Activated B cell treated with CpG ODN at 0.5 μM for 24 hours (primary cell): ENCODE measurements around the gene TBKBP1. TPM values are rescaled to one million over a fixed set of nuclear protein-coding genes. Genes with fewer than 3 reads are reported as not detected.
A peak's percentile ranks its signal among the peaks of the same experiment; 100 is the strongest.
"Not testable (repeated sequence)": the region's sequence is repeated elsewhere in the genome, so short reads cannot be mapped to it uniquely, and the experiment has no call there.

Experiments used
- ATAC-seq: fragments of 200-7000 bp; cut with Tn5 transposase; one replicate; pipeline ENCODE4 v1.10.0; 2021; ENCODE audit warnings: low read depth, mild to moderate bottlenecking, moderate library complexity
- CTCF ChIA-PET: fragments of 350-600 bp; sonication (Branson Sonifier 250); formaldehyde crosslinking; loops from one replicate; lab custom pipeline; 2021; ENCODE audit warnings: antibody characterized with exemption; lab: Charles Lee
- POLR2A ChIA-PET: fragments of 350-600 bp; sonication (Branson Sonifier 250); formaldehyde crosslinking; loops from one replicate; lab custom pipeline; 2021; ENCODE audit warnings: antibody characterized with exemption; lab: Charles Lee
- DNase-seq: peaks from one replicate; pipeline ENCODE4 v3.0.0; 2022
- H3K27ac Mint-ChIP-seq: one replicate; pipeline ENCODE4 v1.8.0; 2020; ENCODE audit warnings: mixed read lengths
- H3K27me3 Mint-ChIP-seq: one replicate; pipeline ENCODE4 v1.8.0; 2021; ENCODE audit warnings: mixed read lengths
- H3K36me3 Mint-ChIP-seq: one replicate; pipeline ENCODE4 v1.8.0; 2021; ENCODE audit warnings: low read depth, mixed read lengths
- H3K4me1 Mint-ChIP-seq: one replicate; pipeline ENCODE4 v1.8.0; 2021; ENCODE audit warnings: mixed read lengths
- H3K4me3 Mint-ChIP-seq: one replicate; pipeline ENCODE4 v1.8.0; 2020; ENCODE audit warnings: mild to moderate bottlenecking, mixed read lengths
- H3K9me3 Mint-ChIP-seq: one replicate; pipeline ENCODE4 v1.8.0; 2020; ENCODE audit warnings: mixed read lengths
- CTCF ChIP-seq: fragments of 200-600 bp; IDR thresholded peaks from one replicate; pipeline ENCODE4 v1.8.0; 2022; ENCODE audit warnings: antibody characterized with exemption, mild to moderate bottlenecking
- intact Hi-C: fragments of 100-400 bp; cut with micrococcal nuclease; formaldehyde crosslinking; loops from one replicate; pipeline ENCODE4 v1.15.1; 2024
- total RNA-seq: library from RNA; stranded (reverse); gene quantifications from 2 replicates; pipeline ENCODE4 v1.2.3, GENCODE V29; 2022

TBKBP1 gene
- total RNA-seq, 1 donor from 2014 or later, result 4.1 TPM

DNA sequence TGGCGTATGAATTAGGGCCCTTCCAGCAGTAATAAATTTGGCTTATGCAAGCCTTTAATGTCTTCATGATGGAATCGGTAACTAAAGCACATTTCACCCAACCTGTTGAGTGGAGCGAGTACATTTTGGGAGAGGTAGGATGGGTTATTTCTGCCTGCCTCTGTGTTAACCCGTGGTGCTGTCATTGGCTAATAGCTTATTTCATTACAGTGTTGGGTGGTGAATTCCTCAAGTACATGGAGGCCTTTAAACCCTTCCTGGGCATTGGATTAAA lies 17.8 kb upstream of the TBKBP1 start:
- no peak overlapping the region for H3K27ac Mint-ChIP-seq
- TF ChIP-seq CTCF, result no peak
- ChIA-PET POLR2A (interaction anchor here (1.0 kb wide), 1 partner anchor 152 kb away, joined by 3 read pairs; no protein-coding TSS in a partner anchor), CTCF (interaction anchor here (0.9 to 3.9 kb wide), 2 partner anchors 11 to 44 kb away, joined by 4 to 13 read pairs; no protein-coding TSS in a partner anchor)
- no peaks in the 10 kb centered on the region for H3K27me3 Mint-ChIP-seq
- ATAC-seq (no peak), DNase-seq (no peak)
- no peaks in the 10 kb centered on the region for H3K9me3 Mint-ChIP-seq
- peaks cover 94% of the 10 kb centered on the region for H3K36me3 Mint-ChIP-seq
- H3K4me3 Mint-ChIP-seq, result no peak overlapping the region
- intact Hi-C loops, result no loop called here
- H3K4me1 Mint-ChIP-seq, result peaks cover 2% of the 10 kb centered on the region

DNA sequence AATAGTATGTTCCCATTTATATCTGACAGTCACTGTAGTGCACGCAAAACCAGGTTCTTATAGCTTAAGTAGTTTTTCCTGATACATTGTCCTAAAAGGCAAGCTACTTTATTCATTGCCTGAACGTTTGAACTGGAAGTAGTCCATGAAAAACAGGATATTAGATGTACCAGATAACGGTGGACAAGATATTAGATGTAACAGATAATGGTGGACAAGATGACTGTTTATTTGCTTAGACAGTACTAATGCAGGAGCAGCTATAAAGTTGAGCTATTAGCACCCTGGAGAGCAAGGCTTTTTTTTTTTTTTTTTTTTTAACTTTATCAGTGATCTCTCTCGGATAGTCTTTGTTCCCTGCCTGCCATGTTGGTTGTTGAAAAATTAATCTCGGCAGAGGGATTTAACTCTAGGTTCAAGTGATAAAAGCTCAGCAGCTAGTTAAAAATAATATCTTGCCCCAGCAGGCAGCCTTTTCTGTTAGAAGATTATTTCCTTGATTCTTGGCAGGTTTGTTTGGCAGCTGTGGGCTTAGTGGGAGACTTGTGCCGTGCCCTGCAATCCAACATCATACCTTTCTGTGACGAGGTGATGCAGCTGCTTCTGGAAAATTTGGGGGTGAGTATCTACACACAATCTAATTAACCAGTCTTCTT lies 17.3 kb upstream of the TBKBP1 start:
- no peak for DNase-seq
- peaks cover 93% of the 10 kb centered on the region for H3K36me3 Mint-ChIP-seq
- no peak for ATAC-seq
- CTCF ChIA-PET, result interaction anchor here (0.9 to 3.9 kb wide), 2 partner anchors 12 to 43 kb away, joined by 4 to 13 read pairs; no protein-coding TSS in a partner anchor
- H3K27ac Mint-ChIP-seq, result no peak overlapping the region
- peaks cover 2% of the 10 kb centered on the region for H3K4me1 Mint-ChIP-seq
- no peaks in the 10 kb centered on the region for H3K27me3 Mint-ChIP-seq
- H3K9me3 Mint-ChIP-seq, result no peaks in the 10 kb centered on the region
- H3K4me3 Mint-ChIP-seq, result no peak overlapping the region
- intact Hi-C loops, result no loop called here
- POLR2A ChIA-PET, result interaction anchor here (1.0 kb wide), 1 partner anchor 152 kb away, joined by 3 read pairs; no protein-coding TSS in a partner anchor
- TF ChIP-seq CTCF, result no peak

DNA sequence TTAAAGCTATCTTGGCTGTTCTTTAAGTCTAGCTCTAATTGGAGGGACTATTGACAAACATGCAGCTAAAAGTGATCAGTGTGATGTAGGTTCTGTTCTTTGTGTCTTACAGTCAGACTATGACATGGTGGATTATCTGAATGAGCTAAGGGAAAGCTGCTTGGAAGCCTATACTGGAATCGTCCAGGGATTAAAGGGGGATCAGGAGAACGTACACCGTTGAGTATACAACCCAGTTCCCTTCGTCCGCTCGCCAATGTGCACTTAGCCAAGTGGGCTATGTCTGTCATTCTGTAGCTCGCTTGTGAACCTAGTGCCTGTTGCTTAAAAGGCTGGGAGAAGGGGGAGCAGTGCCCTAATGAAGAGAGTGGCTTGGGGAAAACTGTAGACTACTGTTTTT lies 15.8 kb upstream of the TBKBP1 start:
- H3K4me1 Mint-ChIP-seq, result peaks cover 2% of the 10 kb centered on the region
- H3K9me3 Mint-ChIP-seq, result no peaks in the 10 kb centered on the region
- peaks cover 93% of the 10 kb centered on the region for H3K36me3 Mint-ChIP-seq
- no peak for TF ChIP-seq CTCF
- no peaks in the 10 kb centered on the region for H3K27me3 Mint-ChIP-seq
- DNase-seq, result no peak
- H3K4me3 Mint-ChIP-seq, result no peak overlapping the region
- ChIA-PET POLR2A (interaction anchor here (1.0 to 1.2 kb wide), 2 partner anchors 8 to 29 kb away, joined by 3 read pairs; partner anchors contain the start of gene KPNB1), CTCF (interaction anchor here (1.2 to 3.9 kb wide), 2 partner anchors 9 to 13 kb away, joined by 3 to 13 read pairs; no protein-coding TSS in a partner anchor)
- H3K27ac Mint-ChIP-seq, result no peak overlapping the region
- intact Hi-C loops, result no loop called here
- ATAC-seq, result no peak

GRCh38 chr17:47682138-47682537 lies 11.8 kb upstream of the TBKBP1 start:
- POLR2A ChIA-PET, result interaction anchor here (1.1 kb wide), 1 partner anchor 33 kb away, joined by 3 read pairs; no protein-coding TSS in a partner anchor
- DNase-seq (no peak), ATAC-seq (no peak)
- Mint-ChIP-seq H3K4me1 (no peaks in the 10 kb centered on the region), H3K9me3 (no peaks in the 10 kb centered on the region), H3K27me3 (no peaks in the 10 kb centered on the region), H3K36me3 (peaks cover 89% of the 10 kb centered on the region), H3K4me3 (no peak overlapping the region), H3K27ac (no peak overlapping the region)
- no peak for TF ChIP-seq CTCF
- intact Hi-C loops, result no loop called here
- CTCF ChIA-PET, result no interaction called here

DNA sequence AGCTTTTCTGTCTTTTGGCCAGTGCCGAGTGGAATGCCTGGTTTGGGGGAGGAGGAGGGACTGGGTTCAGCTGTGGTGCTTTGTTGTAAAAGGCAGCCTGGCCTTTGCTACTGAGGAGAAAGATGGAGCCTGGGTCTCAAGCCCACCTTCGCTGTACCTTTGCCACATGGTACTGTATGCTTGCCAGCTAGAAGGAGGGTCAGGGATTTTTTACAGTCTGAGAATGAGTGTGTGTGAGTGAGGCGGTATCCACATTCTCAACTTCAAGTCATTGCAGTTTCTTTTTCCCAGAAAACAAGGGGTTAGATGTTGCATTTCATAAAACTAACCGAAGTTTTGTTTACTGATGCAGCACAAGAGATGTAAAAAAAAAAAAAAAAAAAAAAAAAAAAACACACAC lies 11.2 kb upstream of the TBKBP1 start:
- CTCF ChIA-PET, ATAC-seq, H3K27me3 Mint-ChIP-seq, H3K9me3 Mint-ChIP-seq, intact Hi-C loops, H3K4me3 Mint-ChIP-seq, H3K4me1 Mint-ChIP-seq, DNase-seq: not testable (repeated sequence)
- H3K27ac Mint-ChIP-seq, result peak overlapping the region; percentile 30
- peaks cover 84% of the 10 kb centered on the region for H3K36me3 Mint-ChIP-seq
- POLR2A ChIA-PET, result interaction anchor here (0.6 to 1.1 kb wide), 2 partner anchors 25 to 33 kb away, joined by 3 to 7 read pairs; no protein-coding TSS in a partner anchor
